Tibial nerve (tissue), 3 donors: ENCODE results near the gene MYO1A.

Experiments used
- CTCF ChIP-seq, 5 experiments: fragments of 200-600 bp in 3 of 5; fragments of 450-650 bp in 2 of 5; sonication (generic) in 3 of 5; IDR thresholded peaks; one replicate each; pipeline ENCODE4 v1.5.1; 2016 to 2019; ENCODE audit warnings: antibody characterized with exemption in 5 of 5, mild to moderate bottlenecking in 3 of 5, moderate library complexity in 2 of 5
- POLR2A ChIP-seq, 2 donors: fragments of 450-650 bp; IDR thresholded peaks; one replicate each; pipeline ENCODE4 v1.6.1; 2017; ENCODE audit warnings: antibody characterized with exemption in 2 of 2, mild to moderate bottlenecking in 2 of 2, moderate library complexity in 2 of 2

GRCh38 chr12:56998981-56999380, 50.9 kb downstream of the MYO1A start:
- TF ChIP-seq POLR2A (IDR thresholded peaks at IDR 0.05) (no peak), CTCF (IDR thresholded peaks at IDR 0.05) (no peak)
